SU-DHL-6 (cell line): ENCODE results near the gene PBX1.

Experiments
- H2AFZ ChIP-seq: fragments of 200-600 bp; sonication (generic); 2 replicates; pipeline ENCODE4 v1.6.1; 2014; ENCODE audit warnings: low read depth, mild to moderate bottlenecking, moderate library complexity, mixed read lengths, antibody characterized with exemption, low read length; ENCODE audit not compliant: severe bottlenecking
- H3F3A ChIP-seq: fragments of 200-600 bp; shearing (Covaris generic); 2 replicates; pipeline ENCODE4 v1.6.0; 2016; ENCODE audit warnings: antibody characterized with exemption, mild to moderate bottlenecking; ENCODE audit not compliant: insufficient read depth
- H3K27ac ChIP-seq: fragments of 200-600 bp; sonication (generic); 2 replicates; pipeline ENCODE4 v1.5.1; 2016; ENCODE audit warnings: low read depth, mild to moderate bottlenecking, low read length, moderate library complexity, mixed read lengths
- H3K27me3 ChIP-seq: fragments of 200-600 bp; sonication (generic), shearing (Covaris generic); 2 replicates; pipeline ENCODE4 v1.6.0; 2014; ENCODE audit warnings: mild to moderate bottlenecking, low read length
- H3K36me3 ChIP-seq: fragments of 200-600 bp; sonication (generic); 2 replicates; pipeline ENCODE4 v1.6.1; 2014; ENCODE audit warnings: mild to moderate bottlenecking, low read length, mixed read lengths
- H3K4me2 ChIP-seq: fragments of 300-600, 200-600 bp; shearing (Covaris generic), sonication (generic); 2 replicates; pipeline ENCODE4 v1.6.0; 2014; ENCODE audit warnings: low read length, low read depth, mild to moderate bottlenecking; ENCODE audit not compliant: poor library complexity, severe bottlenecking
- H3K4me3 ChIP-seq: fragments of 200-600 bp; sonication (generic); 2 replicates; pipeline ENCODE4 v1.5.1; 2014; ENCODE audit warnings: antibody characterized with exemption, low read length, mild to moderate bottlenecking, mixed read lengths; ENCODE audit not compliant: insufficient read depth, poor library complexity, severe bottlenecking
- H3K79me2 ChIP-seq: fragments of 200-600 bp; sonication (generic); 2 replicates; pipeline ENCODE4 v1.6.1; 2014; ENCODE audit warnings: mild to moderate bottlenecking, low read length, moderate library complexity; ENCODE audit not compliant: insufficient read depth
- H3K9ac ChIP-seq: fragments of 200-600 bp; sonication (generic); 2 replicates; pipeline ENCODE4 v1.7.0; 2014; ENCODE audit warnings: mild to moderate bottlenecking, low read length
- H3K9me2 ChIP-seq: fragments of 200-600 bp; sonication (generic); replicated peaks from 2 replicates; pipeline ENCODE4 v1.6.1; 2014; ENCODE audit warnings: low read length; ENCODE audit not compliant: insufficient read depth
- H3K9me3 ChIP-seq: fragments of 200-600 bp; sonication (generic); 2 replicates; pipeline ENCODE4 v1.6.1; 2014; ENCODE audit warnings: low read length, mixed read lengths; ENCODE audit not compliant: insufficient read depth
- H4K20me1 ChIP-seq: fragments of 200-600 bp; sonication (generic); 2 replicates; pipeline ENCODE4 v1.6.1; 2014; ENCODE audit warnings: low read depth, mild to moderate bottlenecking, antibody characterized with exemption, low read length, moderate library complexity, mixed read lengths
- EZH2phosphoT487 ChIP-seq: fragments of 200-600 bp; sonication (generic), shearing (Covaris generic); conservative IDR thresholded peaks from 2 replicates; pipeline ENCODE4 v1.6.1; 2018; ENCODE audit warnings: mild to moderate bottlenecking, antibody characterized with exemption, low read length, moderate library complexity, mixed read lengths
- TF ChIP-seq, protein P1 (sequence below): fragments of 200-600 bp; sonication (generic); IDR thresholded peaks from one replicate; pipeline ENCODE4 v1.5.1; 2017; ENCODE audit warnings: antibody characterized with exemption, mild to moderate bottlenecking, low read length, moderate library complexity; ENCODE audit not compliant: insufficient read depth, poor library complexity, severe bottlenecking

Gene PBX1

DNA sequence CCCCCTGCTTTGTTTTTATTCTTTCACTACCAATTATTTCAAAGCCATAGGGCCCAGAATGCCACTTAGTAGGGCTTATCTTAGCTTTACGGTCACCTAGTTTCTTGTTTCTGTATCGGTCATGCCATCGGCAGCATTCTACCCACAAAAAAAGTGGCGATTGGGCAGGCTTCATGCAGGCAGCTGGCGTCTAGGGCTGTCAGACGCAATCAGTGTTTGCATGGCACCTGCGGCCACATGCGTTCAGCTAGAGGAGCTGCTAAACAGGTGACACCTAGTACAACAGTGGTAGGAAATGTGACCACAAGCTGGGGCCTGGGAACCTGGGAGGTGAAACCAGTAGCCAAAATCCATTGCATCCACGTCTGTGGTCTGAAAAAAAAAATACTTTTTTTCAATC, 262.7 kb downstream of the PBX1 start:
- H3K27ac ChIP-seq = no peak overlapping the region
- H2AFZ ChIP-seq = no peak overlapping the region
- TF ChIP-seq, protein P1, sequence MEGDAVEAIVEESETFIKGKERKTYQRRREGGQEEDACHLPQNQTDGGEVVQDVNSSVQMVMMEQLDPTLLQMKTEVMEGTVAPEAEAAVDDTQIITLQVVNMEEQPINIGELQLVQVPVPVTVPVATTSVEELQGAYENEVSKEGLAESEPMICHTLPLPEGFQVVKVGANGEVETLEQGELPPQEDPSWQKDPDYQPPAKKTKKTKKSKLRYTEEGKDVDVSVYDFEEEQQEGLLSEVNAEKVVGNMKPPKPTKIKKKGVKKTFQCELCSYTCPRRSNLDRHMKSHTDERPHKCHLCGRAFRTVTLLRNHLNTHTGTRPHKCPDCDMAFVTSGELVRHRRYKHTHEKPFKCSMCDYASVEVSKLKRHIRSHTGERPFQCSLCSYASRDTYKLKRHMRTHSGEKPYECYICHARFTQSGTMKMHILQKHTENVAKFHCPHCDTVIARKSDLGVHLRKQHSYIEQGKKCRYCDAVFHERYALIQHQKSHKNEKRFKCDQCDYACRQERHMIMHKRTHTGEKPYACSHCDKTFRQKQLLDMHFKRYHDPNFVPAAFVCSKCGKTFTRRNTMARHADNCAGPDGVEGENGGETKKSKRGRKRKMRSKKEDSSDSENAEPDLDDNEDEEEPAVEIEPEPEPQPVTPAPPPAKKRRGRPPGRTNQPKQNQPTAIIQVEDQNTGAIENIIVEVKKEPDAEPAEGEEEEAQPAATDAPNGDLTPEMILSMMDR = no peak
- no peaks in the 10 kb centered on the region for H4K20me1 ChIP-seq
- H3K36me3 ChIP-seq = no peaks in the 10 kb centered on the region
- no peaks in the 10 kb centered on the region for H3K9me2 ChIP-seq
- H3F3A ChIP-seq = no peaks in the 10 kb centered on the region
- no peaks in the 10 kb centered on the region for H3K27me3 ChIP-seq
- no peak overlapping the region for H3K4me3 ChIP-seq
- no peaks in the 10 kb centered on the region for H3K79me2 ChIP-seq
- no peaks in the 10 kb centered on the region for H3K9me3 ChIP-seq
- no peak overlapping the region for H3K4me2 ChIP-seq
- no peak overlapping the region for H3K9ac ChIP-seq

DNA sequence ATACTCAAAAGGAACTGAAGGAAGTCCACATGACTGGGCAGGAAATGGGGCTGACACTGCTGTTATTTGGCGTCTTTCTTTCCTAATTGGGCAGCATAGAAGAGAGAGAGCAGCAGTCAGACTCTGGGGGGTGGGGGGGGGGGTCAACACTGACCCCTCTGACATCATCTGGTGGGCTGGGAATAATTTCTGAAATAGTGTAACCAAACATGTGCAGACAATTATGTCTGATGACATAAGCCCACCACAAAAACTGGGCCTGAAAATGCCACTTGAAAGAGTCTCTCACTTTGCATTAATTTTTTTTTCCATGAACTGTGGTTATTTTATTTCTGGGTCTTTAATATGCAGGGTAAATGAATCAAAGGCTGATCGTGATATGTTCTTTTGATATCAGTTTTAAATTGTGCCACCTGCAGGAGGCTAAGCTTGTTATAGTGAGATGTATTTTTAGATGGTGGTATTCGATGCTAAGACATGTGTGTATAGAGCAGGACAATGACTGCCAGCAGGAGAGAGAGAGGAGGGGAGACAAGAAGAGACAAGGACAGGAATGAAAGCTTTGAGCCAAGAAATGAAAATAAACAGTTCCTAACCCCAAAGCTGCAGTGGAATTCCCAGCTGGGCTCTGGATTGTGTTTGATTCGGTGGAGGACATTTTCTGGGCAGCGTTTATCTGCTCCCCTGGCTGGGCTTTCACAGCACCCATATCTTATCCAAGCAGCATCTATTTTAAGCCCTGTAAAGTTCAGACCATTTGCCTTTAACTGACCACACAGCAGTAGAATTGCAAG, 264.7 kb downstream of the PBX1 start:
- no peaks in the 10 kb centered on the region for H3K79me2 ChIP-seq
- TF ChIP-seq, protein P1 = no peak
- no peak for TF ChIP-seq EZH2phosphoT487
- no peaks in the 10 kb centered on the region for H4K20me1 ChIP-seq
- no peak overlapping the region for H3K4me2 ChIP-seq
- H3K36me3 ChIP-seq = no peaks in the 10 kb centered on the region
- no peak overlapping the region for H3K4me3 ChIP-seq
- H3F3A ChIP-seq = no peaks in the 10 kb centered on the region
- H3K27ac ChIP-seq = no peak overlapping the region
- H3K9me3 ChIP-seq = no peaks in the 10 kb centered on the region
- H3K9me2 ChIP-seq = no peaks in the 10 kb centered on the region
- H2AFZ ChIP-seq = no peak overlapping the region
- no peaks in the 10 kb centered on the region for H3K27me3 ChIP-seq
- no peak overlapping the region for H3K9ac ChIP-seq

DNA sequence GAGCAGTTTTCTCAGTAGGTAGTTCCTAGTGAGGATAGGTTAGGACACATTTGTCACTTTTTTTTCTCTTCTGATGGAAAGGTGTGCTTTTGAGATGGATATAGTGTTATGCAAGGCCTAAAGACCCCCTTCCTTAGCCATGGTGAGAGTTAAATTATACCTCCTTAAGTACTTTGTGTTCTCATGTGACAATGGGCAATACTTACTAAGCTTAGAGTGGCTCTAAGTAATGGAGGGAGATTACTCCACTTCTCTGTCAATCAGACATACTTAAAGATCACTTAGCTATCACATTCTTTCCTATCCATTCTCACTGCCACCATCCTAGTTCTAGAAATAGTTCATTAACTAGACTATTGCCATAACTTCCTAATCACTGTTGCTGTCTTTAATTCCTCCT, 265.6 kb downstream of the PBX1 start:
- H3K9ac ChIP-seq = no peak overlapping the region
- no peak overlapping the region for H3K4me3 ChIP-seq
- no peaks in the 10 kb centered on the region for H3K9me2 ChIP-seq
- H3K36me3 ChIP-seq = no peaks in the 10 kb centered on the region
- H3F3A ChIP-seq = no peaks in the 10 kb centered on the region
- TF ChIP-seq EZH2phosphoT487 = no peak
- TF ChIP-seq, protein P1 = no peak
- H3K4me2 ChIP-seq = no peak overlapping the region
- no peak overlapping the region for H2AFZ ChIP-seq
- no peak overlapping the region for H3K27ac ChIP-seq
- H4K20me1 ChIP-seq = no peaks in the 10 kb centered on the region
- no peaks in the 10 kb centered on the region for H3K27me3 ChIP-seq
- no peaks in the 10 kb centered on the region for H3K9me3 ChIP-seq
- H3K79me2 ChIP-seq = no peaks in the 10 kb centered on the region
